T-cell (primary cell): ENCODE data around the gene VPS37B. TPM values are rescaled to one million over a fixed set of nuclear protein-coding genes. Genes with fewer than 3 reads are reported as not detected.

Experiments used
- ATAC-seq, 4 experiments: fragments of 200-7000 bp in 3 of 4; fragments of 150-1000 bp in 1 of 4; cut with Tn5 transposase; replicated peaks in 1 of 4; 1 replicate in 3 of 4; 2 replicates in 1 of 4; pipeline ENCODE4 v1.10.0; 2021; ENCODE audit warnings: moderate library complexity in 3 of 4, mild to moderate bottlenecking in 2 of 4, moderate number of reproducible peaks in 1 of 4
- CTCF ChIA-PET, 2 donors: fragments of 300-600 bp; sonication (Branson Sonifier 250); formaldehyde crosslinking; loops; one replicate each; lab custom pipeline; 2022; ENCODE audit warnings: antibody characterized with exemption in 2 of 2; lab: Charles Lee
- POLR2A ChIA-PET, 2 donors: fragments of 300-600 bp; sonication (Branson Sonifier 250); formaldehyde crosslinking; loops; one replicate each; lab custom pipeline; 2022; ENCODE audit warnings: antibody characterized with exemption in 2 of 2; lab: Charles Lee
- DNase-seq, 35 experiments: peaks; one replicate each; pipeline versions ENCODE4 v3.0.0 to v3.0.0-alpha.2; 2013 to 2023
- H3K27ac ChIP-seq: one replicate; pipeline ENCODE4 v1.5.1; 2013; ENCODE audit warnings: low read length
- H3K27me3 ChIP-seq, 2 experiments: replicated peaks in 1 of 2; 1 replicate in 1 of 2; 2 replicates in 1 of 2; pipeline versions ENCODE4 v1.6.1 to v1.7.0; 2013; ENCODE audit warnings: low read length in 1 of 2, mixed read lengths in 1 of 2; ENCODE audit not compliant: control insufficient read depth in 2 of 2, insufficient read depth in 2 of 2; ENCODE audit errors: extremely low read depth in 1 of 2
- H3K36me3 ChIP-seq, 2 donors: 1 replicate in 1 of 2; 2 replicates in 1 of 2; pipeline versions ENCODE4 v1.6.1 to v1.7.0; 2013; ENCODE audit warnings: low read length in 1 of 2; ENCODE audit not compliant: control insufficient read depth in 2 of 2, insufficient read depth in 1 of 2; ENCODE audit errors: extremely low read depth in 1 of 2
- H3K4me1 ChIP-seq, 2 experiments: 1 replicate in 1 of 2; 2 replicates in 1 of 2; pipeline versions ENCODE4 v1.6.1 to v1.7.0; 2013; ENCODE audit warnings: low read length in 2 of 2, mixed read lengths in 1 of 2; ENCODE audit not compliant: insufficient read depth in 2 of 2, control insufficient read depth in 1 of 2; ENCODE audit errors: extremely low read depth in 1 of 2
- H3K4me3 ChIP-seq, 2 donors: 1 replicate in 1 of 2; 2 replicates in 1 of 2; pipeline versions ENCODE4 v1.5.1 to v1.7.0; 2013; ENCODE audit warnings: mild to moderate bottlenecking in 2 of 2, low read length in 1 of 2, moderate library complexity in 1 of 2; ENCODE audit not compliant: control insufficient read depth in 1 of 2; ENCODE audit errors: extremely low read depth in 1 of 2
- H3K9me3 ChIP-seq: 2 replicates; pipeline ENCODE4 v1.7.0; 2013
- H3K27ac Mint-ChIP-seq, 2 donors: one replicate each; pipeline ENCODE4 v1.8.0; 2020 to 2021; ENCODE audit warnings: mild to moderate bottlenecking in 2 of 2, mixed read lengths in 2 of 2
- H3K27me3 Mint-ChIP-seq, 2 donors: one replicate each; pipeline ENCODE4 v1.8.0; 2021 to 2022; ENCODE audit warnings: mixed read lengths in 2 of 2
- H3K36me3 Mint-ChIP-seq: one replicate; pipeline ENCODE4 v1.8.0; 2021; ENCODE audit warnings: mixed read lengths
- H3K4me1 Mint-ChIP-seq, 3 donors: one replicate each; pipeline ENCODE4 v1.8.0; 2020 to 2022; ENCODE audit warnings: mixed read lengths in 3 of 3, mild to moderate bottlenecking in 1 of 3
- H3K4me3 Mint-ChIP-seq, 3 donors: one replicate each; pipeline ENCODE4 v1.8.0; 2020 to 2022; ENCODE audit warnings: mild to moderate bottlenecking in 3 of 3, mixed read lengths in 3 of 3, moderate library complexity in 3 of 3
- H3K9me3 Mint-ChIP-seq, 3 donors: one replicate each; pipeline ENCODE4 v1.8.0; 2020 to 2022; ENCODE audit warnings: mixed read lengths in 3 of 3
- WGBS: methylation state at CpG from one replicate; pipeline ENCODE4 v1.1.5; 2013; ENCODE audit warnings: missing lambda C conversion rate; ENCODE audit not compliant: insufficient coverage; 5-methylcytosine and 5-hydroxymethylcytosine counted together
- total RNA-seq, 35 experiments: library from RNA in 6 of 35; stranded (reverse) in 6 of 35; fragments of 120-200 nt in 1 of 35; gene quantifications; one replicate each; pipeline versions ENCODE4 v1.2.1 to v1.2.4 and lab custom pipeline; 2013 to 2026

Gene VPS37B
- total RNA-seq, 5 donors from 2014 or later (not counting 1 experiment from before 2014, with no cell fraction given): 25.9 to 85.8 (median 34.6) TPM

DNA sequence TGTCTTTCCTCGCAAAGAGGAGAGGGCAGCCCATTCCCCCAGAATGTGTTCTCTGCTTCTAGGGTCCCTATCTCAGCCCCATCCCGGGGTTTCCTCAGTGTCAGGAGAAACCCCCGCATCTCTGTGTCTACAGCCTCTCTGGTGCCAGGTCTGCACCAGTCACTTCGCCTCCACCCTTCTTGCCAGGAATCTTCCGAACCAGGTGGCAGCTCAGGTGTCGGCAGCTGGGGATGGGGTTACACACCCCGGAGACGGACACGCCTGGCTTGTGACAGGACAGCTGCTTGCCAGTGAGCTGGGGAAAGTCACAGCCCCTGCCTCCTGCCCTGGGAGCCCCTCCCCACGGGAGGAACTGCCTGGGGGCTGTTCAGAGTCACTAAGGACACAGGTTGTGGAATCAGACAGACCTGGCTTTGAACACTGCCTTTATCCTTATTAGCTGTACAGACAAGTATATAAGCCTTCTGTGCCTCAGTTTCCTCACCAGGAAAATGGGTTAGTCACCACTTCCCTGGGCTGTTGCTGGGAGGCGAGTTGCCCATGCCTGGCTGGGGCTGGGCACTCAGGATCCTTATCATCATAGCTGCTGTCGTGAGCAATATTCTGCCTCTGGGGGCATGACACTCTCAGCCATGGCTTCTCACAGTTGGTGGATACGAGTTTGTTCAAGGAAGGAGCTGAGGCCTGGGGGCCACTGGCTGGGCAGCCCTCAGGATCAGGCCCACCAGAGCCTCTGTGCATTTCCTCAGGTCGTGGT is 49.9 kb downstream of the VPS37B start:
- ChIA-PET POLR2A (no interaction called here), CTCF (interaction anchor here in 1 of 2 donors (1.2 kb wide), 1 partner anchor 52 kb away, joined by 3 read pairs; no protein-coding TSS in a partner anchor)
- DNase-seq (no peak), ATAC-seq (no peak)
- Mint-ChIP-seq H3K4me1 (peaks cover 14 to 17% (median 17%) of the 10 kb centered on the region in 3 donors), H3K27me3 (no peaks in the 10 kb centered on the region), H3K27ac (no peak overlapping the region), H3K36me3 (peaks cover 5% of the 10 kb centered on the region), H3K9me3 (no peaks in the 10 kb centered on the region), H3K4me3 (no peak overlapping the region)
- Histone ChIP-seq H3K36me3 (peaks cover 14 to 18% of the 10 kb centered on the region in 2 donors), H3K4me1 (peaks cover 0 to 2% of the 10 kb centered on the region in 2 experiments), H3K9me3 (no peaks in the 10 kb centered on the region), H3K27me3 (no peaks in the 10 kb centered on the region), H3K4me3 (no peak overlapping the region), H3K27ac (no peak overlapping the region)
- WGBS: 91% methylated on average over 13 of the region's 14 CpGs

DNA sequence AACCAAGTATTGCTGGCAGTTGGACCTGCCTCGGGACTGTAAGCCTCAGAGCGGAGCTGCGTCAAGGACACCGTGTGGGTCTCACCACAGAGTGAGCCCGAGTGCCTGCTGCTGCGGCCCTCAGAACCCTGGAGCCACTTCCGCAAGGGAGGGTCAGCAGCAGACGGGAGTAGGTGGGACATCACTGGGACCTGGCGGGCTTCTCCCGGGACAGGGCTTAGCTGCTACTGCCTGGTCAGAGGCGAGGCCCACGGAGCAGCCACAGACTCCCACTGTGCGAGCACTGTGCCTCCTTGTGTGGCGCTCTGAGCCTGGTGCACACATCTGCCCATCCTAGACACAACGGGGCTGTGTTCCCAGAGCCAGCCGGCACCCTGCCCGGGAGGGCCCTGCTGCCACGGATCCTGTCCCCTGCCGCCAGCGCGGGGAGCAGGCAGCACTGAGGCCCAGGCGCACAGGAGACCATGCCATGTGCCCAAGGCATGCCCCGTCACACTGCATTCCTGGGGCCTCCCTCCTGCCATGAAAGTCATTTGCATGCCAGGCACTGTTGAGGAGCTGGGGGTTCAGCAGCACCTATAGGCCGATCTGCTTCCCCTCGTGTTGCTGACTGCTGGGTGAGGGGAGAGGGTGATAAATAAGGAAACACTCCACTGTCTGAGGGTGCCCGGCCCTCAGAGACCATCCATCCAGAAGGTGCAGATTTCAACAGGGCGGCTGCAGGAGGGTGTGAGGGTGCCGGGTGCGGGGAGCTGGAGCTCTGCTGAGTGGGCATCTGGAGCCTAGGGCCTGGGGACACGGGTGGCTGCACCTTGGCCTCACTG is 50.7 kb downstream of the VPS37B start:
- no peak for ATAC-seq
- 95% methylated on average over 28 of the region's 30 CpGs for WGBS
- Mint-ChIP-seq H3K27me3 (no peaks in the 10 kb centered on the region), H3K4me3 (no peak overlapping the region), H3K9me3 (no peaks in the 10 kb centered on the region), H3K27ac (no peak overlapping the region), H3K4me1 (peaks cover 17 to 23% (median 18%) of the 10 kb centered on the region in 3 donors), H3K36me3 (peaks cover 5% of the 10 kb centered on the region)
- POLR2A ChIA-PET: no interaction called here
- Histone ChIP-seq H3K4me1 (peaks cover 0 to 2% of the 10 kb centered on the region in 2 experiments), H3K9me3 (no peaks in the 10 kb centered on the region), H3K27me3 (no peaks in the 10 kb centered on the region), H3K27ac (no peak overlapping the region), H3K4me3 (no peak overlapping the region), H3K36me3 (peaks cover 11 to 16% of the 10 kb centered on the region in 2 donors)
- CTCF ChIA-PET: interaction anchor here in 1 of 2 donors (1.2 kb wide), 1 partner anchor 51 kb away, joined by 3 read pairs; no protein-coding TSS in a partner anchor
- no peak for DNase-seq

DNA sequence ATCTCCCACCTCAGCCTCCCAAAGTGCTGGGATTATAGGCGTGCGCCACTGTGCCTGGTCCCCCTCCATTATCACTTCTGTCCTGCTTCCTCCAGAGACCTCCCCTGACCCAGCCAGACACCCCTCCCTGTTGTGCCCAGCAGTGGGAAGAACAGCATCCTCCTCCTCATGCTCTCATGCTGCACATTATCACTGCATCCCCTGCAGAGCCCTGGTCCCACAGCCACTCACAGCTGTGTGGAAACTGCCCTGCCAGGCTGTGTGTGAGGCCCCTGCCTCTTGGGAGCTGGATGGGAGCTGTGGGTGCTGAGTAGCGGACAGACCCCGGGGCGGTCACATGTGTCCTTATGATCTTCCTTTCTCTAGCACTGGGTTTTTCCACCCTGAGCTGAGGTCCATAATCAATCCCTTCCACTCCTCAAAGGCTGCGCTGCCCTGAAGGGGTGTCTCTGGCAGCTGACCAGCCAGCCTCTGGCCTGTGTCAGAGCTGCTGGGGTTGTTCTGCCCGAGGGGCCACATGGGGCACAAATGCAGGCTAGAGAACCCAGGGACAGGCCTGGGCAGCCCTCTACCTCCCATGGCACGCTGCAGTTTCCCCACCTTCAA is 51.5 kb downstream of the VPS37B start:
- peak overlapping the region in 1 of 2 donors; percentile 34 for H3K27ac Mint-ChIP-seq
- H3K27me3 Mint-ChIP-seq: no peaks in the 10 kb centered on the region
- peaks cover 21 to 28% (median 22%) of the 10 kb centered on the region in 3 donors for H3K4me1 Mint-ChIP-seq
- 96% methylated on average over 4 of the region's 8 CpGs for WGBS
- ATAC-seq (no peak), DNase-seq (no peak)
- peaks cover 1% of the 10 kb centered on the region for H3K36me3 Mint-ChIP-seq
- H3K9me3 Mint-ChIP-seq: no peaks in the 10 kb centered on the region
- Histone ChIP-seq H3K36me3 (peaks cover 8 to 19% of the 10 kb centered on the region in 2 donors), H3K9me3 (no peaks in the 10 kb centered on the region), H3K27ac (no peak overlapping the region), H3K27me3 (no peaks in the 10 kb centered on the region), H3K4me3 (no peak overlapping the region), H3K4me1 (peaks cover 0 to 7% of the 10 kb centered on the region in 2 experiments)
- CTCF ChIA-PET: no interaction called here
- POLR2A ChIA-PET: interaction anchor here in 1 of 2 donors (0.6 kb wide), 1 partner anchor 564 kb away, joined by 5 read pairs; no protein-coding TSS in a partner anchor
- H3K4me3 Mint-ChIP-seq: no peak overlapping the region

DNA sequence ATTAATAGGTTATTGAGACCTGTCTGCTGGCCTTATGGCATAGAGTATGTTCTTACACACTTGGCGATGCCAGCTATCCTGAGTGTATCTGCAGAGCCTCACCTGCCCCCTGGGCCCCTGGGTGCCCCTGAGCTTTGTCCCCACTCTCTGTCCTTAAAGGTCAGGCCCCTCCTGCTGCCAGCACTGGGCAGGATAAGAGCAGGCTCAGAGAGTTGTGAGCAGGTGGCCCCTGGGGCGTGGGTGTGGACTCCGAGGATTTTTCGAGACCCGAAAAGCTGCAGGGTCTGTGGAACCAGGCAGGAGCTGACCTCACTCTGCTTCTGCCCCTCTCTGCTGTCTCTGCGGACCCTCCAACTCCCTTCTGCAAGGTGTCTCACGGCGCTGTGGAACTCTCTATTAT is 52.5 kb downstream of the VPS37B start:
- no peak for DNase-seq
- Mint-ChIP-seq H3K9me3 (no peaks in the 10 kb centered on the region), H3K27ac (no peak overlapping the region), H3K36me3 (no peaks in the 10 kb centered on the region), H3K4me3 (no peak overlapping the region), H3K27me3 (no peaks in the 10 kb centered on the region), H3K4me1 (peaks cover 31 to 38% (median 32%) of the 10 kb centered on the region in 3 donors)
- H3K27me3 ChIP-seq: no peaks in the 10 kb centered on the region
- ChIA-PET CTCF (interaction anchor here in 1 of 2 donors (0.7 to 1.5 kb wide), 2 partner anchors 50 to 399 kb away, joined by 3 to 4 read pairs; no protein-coding TSS in a partner anchor), POLR2A (interaction anchor here in 1 of 2 donors (0.6 kb wide), 1 partner anchor 84 kb away, joined by 4 read pairs; no protein-coding TSS in a partner anchor)
- 91% methylated on average over 8 of the region's 8 CpGs for WGBS
- H3K27ac ChIP-seq: no peak overlapping the region
- ATAC-seq: no peak
- H3K4me1 ChIP-seq: peaks cover 0 to 7% of the 10 kb centered on the region in 2 experiments
- H3K4me3 ChIP-seq: no peak overlapping the region
- H3K36me3 ChIP-seq: peaks cover 8 to 13% of the 10 kb centered on the region in 2 donors
- no peaks in the 10 kb centered on the region for H3K9me3 ChIP-seq

DNA sequence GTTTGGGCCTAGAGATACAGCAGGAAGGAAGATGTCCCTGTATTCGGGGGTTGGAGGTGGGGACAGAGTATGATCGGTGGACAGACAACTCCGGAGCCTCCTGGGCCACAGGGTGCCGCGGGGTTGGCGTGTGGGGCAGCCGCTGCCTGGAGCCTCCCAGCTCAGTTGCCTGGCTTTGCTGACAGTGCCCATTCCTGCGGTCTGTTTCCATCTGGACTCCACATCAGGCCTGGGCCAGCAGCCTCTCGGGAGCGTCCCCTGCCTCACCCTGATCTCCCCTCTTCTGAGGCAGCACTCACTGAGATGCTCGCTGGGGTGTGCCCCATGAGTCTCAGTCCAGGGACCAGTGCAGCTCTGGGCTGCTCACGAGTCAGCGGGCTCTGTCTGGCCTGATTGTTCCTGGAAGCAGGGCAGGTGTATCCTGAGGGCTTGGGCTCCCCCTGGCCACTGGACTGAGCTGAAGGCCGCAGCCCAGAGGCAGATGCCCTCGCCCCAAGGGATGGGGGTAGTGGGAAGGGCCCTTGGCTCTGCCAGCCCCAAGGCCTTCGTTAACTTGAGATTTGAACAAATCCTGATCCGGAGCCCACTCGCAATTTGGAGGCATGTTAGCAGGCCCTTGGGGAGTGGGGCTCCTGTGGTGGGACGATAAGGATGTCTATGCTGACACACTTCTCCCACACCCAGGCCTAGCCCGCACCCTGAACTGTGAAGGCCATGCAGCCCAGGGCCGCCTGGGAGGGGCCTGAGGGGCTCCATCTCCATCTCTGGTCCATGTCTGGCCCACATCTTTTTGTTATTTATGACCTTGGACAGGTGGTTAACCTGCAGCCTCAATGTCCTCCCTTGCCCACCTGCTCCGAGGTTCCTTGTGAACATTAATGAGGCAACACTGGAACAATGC is 53.2 kb downstream of the VPS37B start:
- ChIA-PET POLR2A (interaction anchor here in 1 of 2 donors (0.6 kb wide), 1 partner anchor 84 kb away, joined by 4 read pairs; no protein-coding TSS in a partner anchor), CTCF (interaction anchor here in 1 of 2 donors (1.5 kb wide), 1 partner anchor 49 kb away, joined by 4 read pairs; no protein-coding TSS in a partner anchor)
- Histone ChIP-seq H3K4me3 (no peak overlapping the region), H3K36me3 (peaks cover 2 to 13% of the 10 kb centered on the region in 2 donors), H3K9me3 (no peaks in the 10 kb centered on the region), H3K4me1 (peaks cover 3 to 11% of the 10 kb centered on the region in 2 experiments), H3K27me3 (no peaks in the 10 kb centered on the region), H3K27ac (no peak overlapping the region)
- WGBS: 91% methylated on average over 19 of the region's 22 CpGs
- DNase-seq (no peak), ATAC-seq (no peak)
- Mint-ChIP-seq H3K4me3 (no peak overlapping the region), H3K27ac (peak overlapping the region in 1 of 2 donors; percentile 34), H3K4me1 (peaks cover 38 to 45% (median 39%) of the 10 kb centered on the region in 3 donors), H3K36me3 (no peaks in the 10 kb centered on the region), H3K9me3 (no peaks in the 10 kb centered on the region), H3K27me3 (no peaks in the 10 kb centered on the region)
